Right renal cortex interstitium (tissue), 3 donors: ENCODE data around the gene KCNA10. TPM values are rescaled to one million over a fixed set of nuclear protein-coding genes. Genes with fewer than 3 reads are reported as not detected.
"Not testable (repeated sequence)": the region's sequence is repeated elsewhere in the genome, so short reads cannot be mapped to it uniquely, and the experiment has no call there.

Experiments used
- DNase-seq, 3 donors: peaks; one replicate each; pipeline ENCODE4 v3.0.0-alpha.2; 2013; ENCODE audit warnings: low read depth in 3 of 3, low spot score in 2 of 3
- polyA plus RNA-seq, 3 donors: library from polyadenylated mRNA; unstranded; fragments of 120-200 nt; gene quantifications; one replicate each; pipeline ENCODE4 v1.2.1, GENCODE V29; 2013; ENCODE audit not compliant: insufficient read length in 3 of 3

Gene KCNA10
- polyA plus RNA-seq, 3 donors = not detected

DNA sequence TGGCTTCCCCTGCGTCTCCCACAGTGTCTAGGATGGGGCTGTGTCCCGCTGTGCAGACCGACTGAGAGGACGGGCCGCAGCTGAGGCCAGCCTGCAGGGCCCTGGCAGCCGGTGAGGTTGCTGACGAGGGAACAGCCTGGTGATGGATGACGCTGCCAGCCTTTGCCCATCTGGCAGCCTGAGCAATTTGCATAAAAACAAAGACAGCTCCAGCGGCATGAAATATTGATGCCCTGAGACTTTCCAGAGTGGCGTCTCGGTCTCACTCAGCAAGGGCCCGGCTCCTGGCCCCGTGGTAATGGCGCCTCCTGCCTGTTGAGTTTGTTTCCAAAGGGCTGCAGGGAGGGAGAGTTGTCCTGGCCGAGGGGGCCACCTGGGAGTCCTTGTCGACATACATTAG lies 19.1 kb upstream of the KCNA10 start:
- DNase-seq = no peak

DNA sequence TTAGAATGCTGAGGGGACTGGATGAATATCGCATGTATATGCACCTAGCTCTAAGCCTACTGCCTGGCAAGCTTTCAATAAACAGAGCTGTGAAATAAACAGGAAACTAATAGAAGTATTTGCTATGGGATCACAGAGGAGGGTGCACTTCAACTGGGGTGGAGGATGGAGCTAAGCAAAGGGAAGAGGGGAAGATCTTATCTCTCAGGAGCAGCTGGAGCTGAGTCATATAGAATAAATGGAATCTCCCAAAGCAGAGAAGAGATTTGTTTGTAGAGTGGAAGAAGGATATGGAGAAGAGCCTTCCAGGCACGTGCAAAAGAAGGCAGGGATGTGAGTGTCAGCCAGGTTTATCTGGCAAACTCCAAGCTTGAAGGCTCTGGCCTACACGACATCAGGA lies 17.0 kb upstream of the KCNA10 start:
- no peak for DNase-seq

DNA sequence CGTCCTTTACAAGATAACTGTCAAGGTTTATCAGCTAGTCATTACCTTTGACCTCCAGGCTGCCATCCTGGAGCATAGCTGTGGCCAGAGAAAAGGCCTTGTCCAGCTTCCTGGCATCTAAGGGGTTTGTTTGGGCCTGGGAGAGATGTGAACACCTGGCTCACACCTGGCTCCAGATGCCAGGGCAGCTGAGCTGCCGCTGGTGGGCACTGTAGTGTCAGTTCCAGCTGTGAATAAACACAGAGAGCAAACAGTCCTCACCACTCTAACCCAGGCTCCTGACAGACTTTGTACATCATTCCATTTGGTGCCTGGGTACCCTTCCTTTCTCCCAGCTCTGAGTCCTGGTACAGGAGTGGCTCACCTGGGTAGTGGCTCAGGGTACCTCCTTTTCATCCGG lies 14.3 kb upstream of the KCNA10 start:
- no peak for DNase-seq

DNA sequence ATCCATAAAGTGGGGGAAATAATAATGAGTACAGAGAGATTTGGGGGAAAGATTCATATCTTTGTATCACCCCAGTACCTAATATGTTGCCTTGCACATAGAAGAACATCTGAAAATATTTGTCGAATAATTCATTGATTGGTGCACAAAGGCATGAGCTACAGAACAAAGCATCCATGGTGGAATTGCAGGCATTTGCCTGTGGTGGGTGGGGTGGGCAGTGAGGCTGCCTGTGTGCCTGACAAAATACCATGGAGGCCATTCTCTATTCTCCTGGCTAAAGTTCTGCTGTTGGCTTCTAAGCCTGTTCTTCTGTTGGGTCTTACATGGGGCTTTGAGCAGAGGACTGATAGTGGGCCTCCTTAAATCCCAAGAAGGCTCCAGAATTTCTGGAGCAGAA lies 10.0 kb upstream of the KCNA10 start:
- no peak for DNase-seq

DNA sequence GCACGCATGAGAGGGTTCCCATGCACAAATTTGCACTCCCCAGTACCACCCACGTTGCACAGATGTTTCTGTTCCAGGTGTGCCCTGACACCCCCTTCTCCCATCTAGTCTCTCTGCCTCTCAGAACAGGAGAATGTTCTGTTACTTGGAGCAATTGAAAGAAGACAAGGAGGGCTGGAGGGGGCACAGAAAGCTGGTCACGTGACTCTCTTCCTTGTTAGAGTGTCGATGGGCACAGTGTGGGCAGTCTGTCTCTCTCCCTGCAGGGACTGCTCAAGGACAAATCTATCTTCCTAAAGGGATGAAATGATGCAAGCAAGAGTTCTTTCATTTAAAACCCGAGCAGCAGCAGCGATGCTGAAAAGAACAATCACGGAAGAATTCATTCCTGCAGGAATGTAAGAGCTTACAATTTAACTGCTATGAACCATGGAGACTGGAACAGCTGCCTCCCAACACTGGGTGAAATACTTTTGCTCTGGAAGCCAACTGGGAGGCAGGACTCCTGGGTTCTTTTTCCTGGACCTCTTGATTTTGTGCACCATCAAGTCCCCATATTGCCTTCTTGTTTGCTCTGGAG lies 7.3 kb upstream of the KCNA10 start:
- no peak for DNase-seq

DNA sequence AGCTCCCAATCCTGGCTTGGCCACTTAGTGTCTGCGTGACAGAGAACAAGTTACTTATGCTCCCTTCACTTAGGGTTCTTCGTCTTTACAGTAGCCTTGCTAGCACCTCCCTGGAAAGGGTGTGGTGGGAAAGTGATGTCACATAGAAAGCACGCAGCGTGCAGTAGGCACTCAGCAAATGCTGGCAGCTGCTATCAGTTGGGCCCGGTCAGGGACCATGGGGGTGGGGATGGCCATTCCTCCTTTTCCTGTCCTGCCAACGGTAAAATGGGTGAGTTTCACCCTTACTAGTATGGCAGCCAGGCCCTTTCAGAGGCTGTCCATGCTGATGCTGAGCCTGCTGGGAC lies 6.2 kb upstream of the KCNA10 start:
- no peak for DNase-seq

DNA sequence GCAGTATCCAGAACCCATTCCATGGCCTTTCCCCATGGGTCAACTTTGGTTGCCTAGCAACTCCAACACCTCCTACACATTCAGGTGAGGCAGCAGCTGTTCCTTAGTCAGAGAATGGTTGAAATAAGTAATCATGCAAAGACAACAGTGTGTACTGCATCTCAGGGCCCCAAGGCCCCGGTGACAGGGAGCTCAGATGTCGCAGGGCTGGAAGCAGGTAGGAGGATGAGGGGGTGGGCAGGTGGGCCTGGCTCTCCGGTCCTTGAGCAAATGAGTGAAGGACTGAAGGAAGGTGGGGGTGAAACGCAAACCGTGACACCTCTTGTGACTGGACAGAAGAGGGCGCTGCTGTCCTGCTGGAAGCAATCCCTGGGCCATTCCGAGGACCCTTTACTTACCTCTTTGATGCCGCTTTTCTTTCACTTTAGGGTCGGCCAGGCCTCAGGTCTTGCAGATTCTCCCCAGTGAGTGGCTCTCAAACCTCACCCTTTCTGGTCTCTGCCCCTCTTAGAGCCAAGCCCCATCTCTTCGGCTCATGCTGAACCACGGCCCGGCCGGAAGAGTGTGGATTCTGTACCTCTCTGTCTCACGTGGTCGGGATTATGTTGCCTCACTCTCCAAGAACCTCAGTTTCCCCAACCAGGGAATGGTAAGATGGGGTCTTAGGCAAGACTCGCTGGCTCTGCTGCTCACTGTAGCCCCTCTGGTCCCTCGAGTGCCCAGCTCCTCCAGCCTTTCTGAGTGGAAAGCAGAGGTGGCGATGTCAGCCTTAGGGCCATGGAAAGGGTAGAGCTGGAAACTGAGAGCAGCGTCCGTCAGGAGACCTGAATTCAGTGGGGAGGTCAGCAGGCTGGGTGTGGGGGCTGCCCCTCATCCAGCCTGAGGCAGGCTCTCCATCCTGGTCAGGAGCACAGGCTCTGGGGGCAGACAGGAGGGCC lies 5.6 kb upstream of the KCNA10 start:
- peak in 2 of 3 donors; percentile 16 to 19 for DNase-seq

DNA sequence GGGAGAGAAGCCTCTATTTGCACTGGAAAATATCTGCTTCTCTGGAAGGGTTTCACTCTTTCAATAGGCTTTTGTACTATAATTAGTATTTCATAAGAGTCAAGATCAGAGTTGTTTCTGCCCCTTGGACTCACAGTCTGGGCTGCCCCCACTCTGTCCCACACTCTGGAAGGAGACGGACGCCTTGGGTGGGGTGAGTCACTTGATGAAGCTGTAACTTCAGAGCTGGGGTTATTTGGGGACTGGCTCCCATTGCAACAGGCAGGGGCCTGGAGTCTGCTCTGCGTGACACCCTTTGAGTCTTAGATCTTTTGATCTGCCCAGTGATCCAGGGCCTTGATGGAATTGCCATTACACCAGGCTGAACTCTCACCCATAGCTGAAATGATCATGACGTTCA lies 4.0 kb upstream of the KCNA10 start:
- no peak for DNase-seq

DNA sequence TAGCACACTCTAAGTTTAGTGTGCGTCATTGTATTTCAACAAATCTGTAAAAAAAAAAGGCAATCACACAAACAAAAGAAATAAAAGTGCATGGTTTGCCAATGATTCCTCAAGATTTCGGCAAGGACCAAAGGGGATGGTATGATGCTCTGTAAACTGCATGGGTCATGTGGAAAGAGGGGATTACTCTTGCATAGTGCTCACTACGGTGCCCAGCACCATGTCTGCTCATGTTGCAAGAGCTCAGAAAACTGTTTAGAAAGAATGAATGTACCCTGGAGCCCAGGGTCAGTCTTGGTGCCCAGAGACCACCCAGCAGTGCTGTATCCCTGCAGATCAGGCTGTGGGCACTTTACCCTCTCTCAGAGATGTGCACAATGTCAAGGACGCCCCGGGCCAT lies 3.6 kb upstream of the KCNA10 start:
- no peak for DNase-seq

DNA sequence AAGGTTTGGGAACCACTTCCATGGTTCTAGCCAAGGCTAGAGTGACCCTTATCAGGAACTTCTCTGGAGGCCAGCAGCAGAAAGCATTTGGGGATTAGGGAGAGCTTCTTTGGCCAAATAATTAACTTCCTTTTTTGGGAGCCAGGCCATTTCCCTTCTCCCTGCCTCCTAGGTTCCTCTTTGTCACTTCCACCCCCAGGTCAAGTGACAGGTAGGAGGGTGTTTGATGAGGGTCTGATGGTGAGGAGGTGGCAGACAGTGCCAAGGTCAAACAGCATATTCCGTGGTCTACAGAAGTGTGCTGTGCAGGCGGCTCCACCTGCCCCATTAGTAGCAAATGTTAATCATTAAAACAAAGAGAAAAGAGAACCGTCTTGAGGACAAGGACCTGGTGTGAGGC lies 1.9 kb upstream of the KCNA10 start:
- DNase-seq = no peak

DNA sequence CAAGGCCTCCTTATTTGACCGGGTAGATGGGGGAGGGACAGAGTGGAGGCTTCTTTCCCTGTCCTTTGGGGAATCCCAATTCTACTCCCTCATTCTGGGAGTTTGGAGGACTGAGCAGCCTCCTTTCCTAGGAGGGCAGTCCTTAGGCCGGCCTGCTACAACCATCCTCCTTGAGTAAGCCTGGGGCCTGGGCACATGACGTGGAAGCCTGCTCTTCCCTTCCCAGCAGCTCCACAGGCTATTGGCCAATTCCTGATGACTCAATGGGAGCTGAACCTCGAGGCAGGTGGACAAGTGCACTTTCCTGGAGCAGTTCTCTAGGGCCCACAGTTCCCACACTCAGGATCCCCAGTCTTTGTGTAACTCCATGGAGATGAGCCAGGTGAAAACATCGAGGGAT lies 3.1 kb downstream of the KCNA10 start:
- no peak for DNase-seq

DNA sequence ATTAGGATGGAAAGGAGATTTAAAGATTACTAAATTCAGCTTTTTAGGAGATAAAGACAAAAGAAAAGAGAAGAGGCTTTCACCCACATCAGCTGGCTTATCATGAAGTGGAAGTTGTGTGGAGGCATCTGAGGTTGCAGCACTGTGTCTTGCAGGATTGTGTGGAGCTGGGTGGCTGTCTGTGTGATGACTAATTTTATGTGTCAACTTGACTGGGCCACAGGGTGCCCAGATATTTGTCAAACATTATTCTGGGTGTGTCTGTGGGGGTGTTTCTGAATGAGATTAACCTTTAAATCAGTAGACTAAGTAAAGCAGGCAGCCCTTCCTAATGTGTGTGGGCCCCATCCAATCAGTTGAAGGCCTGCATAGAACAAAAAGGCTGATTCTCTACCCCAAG lies 3.9 kb downstream of the KCNA10 start:
- no peak for DNase-seq

DNA sequence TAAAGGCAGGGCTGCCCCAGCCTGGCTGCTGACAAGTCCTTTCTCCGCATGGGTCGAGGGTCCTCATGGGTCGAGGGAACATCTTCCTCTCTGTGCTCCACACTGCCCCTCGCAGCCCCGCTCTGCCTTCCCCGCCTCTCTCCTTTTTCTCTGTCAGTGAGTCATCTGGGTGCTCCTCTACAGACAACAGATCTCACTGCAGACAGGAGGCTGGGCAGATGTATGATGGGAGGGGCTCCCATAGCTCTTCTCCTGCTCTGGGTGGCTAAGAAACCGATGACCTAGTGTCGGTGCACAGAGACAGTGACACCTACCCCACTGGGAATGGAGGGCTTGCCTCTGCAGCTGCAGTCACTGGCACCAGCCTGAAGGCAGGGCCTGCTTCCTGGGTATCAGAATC lies 5.5 kb downstream of the KCNA10 start:
- DNase-seq = no peak

DNA sequence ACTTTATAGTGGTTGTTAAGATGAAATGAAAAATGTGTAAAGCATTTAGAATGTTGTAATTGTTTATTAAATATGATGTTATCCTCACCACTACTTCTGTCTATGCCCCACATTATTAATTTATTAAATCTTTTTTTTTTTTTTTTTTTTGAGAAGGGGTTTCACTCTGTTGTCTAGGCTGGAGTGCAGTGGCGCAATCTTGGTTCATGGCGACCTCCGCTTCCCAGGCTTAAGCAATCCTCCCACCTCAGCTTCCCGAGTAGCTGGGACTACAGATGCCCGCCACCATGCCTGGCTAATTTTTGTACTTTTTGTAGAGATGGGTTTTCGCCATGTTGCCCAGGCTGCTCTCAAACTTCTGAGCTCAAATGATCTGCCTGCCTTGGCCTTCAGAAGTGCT lies 7.5 kb downstream of the KCNA10 start:
- DNase-seq = no peak

DNA sequence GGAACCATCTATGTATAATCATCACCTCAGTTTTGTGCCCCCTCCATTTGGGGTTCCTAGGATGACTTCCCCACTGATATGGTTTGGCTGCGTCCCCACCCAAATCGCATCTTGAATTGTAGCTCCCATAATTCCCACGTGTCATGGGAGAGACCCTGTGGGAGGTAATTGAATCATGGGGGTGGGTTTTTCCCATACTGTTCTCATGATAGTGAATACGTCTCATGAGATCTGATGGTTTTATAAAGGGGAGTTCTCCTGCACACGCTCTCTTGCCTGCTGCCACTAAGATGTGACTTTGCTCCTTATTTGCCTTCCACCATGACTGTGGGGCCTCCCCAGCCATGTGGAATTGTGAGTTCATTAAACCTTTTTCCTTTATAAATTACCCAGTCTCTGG lies 8.1 kb downstream of the KCNA10 start:
- DNase-seq = not testable (repeated sequence)

DNA sequence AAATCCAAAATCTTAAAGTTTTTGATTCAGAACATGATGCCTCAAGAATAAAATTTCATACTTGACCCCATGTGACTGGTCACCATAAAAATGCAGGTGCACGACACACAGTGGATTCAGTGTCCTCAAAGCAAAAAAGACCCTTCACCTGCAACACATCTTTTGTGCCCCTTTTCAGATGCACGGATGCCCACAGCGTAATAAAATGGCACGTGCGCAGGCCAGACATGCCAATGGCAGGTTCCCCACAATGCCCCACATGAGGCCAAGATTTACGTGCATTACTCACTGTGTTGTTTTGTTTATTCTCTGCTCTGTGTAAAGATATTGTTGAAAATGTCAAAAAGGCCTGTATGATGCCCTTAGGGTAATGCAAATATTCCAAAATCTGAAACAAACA lies 9.3 kb downstream of the KCNA10 start:
- DNase-seq = no peak

DNA sequence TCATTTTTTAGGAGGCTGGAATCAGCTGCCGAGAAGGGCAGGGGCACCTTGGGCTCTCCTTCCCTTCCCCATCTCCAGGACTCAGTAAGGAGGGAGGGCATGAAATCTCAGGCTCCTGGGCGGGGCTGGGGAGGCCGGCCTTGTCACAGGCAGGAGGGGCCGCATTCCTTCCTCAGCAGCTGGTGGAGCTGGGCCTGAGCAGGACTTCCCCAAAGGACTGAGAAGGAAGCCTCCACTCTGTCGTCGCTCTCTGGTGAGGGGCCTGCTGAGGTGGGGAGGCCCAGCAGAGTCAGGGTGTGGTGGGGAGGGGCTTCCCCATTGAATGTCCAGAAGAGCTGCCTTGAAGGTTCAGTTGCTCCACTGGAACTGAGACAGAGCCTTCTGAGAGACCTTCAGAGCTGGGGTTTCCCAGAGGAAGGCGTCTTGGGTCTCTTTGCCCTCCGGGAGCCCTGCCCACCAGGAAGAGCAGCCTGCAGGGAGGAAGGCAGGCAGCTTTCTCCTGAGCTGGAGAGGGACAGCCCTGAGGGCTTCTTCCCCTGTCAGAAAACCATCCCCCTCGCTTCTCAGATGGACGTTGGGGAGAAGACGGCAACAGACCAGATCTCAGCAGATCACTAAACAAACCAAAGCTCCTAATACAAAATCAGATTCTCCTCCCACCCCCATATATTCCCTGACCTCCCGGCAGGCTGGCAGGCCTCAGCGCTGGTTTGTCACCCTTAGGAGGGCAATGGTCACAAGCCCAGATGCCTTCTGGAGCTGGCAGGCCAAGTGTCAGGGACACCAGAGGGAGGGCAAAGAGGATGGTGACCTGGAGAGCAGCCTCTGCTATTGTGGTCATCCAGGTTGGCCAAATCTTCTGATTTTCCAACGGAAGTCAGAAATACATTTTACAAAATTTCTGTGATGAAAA lies 10.7 kb downstream of the KCNA10 start:
- peak in 1 of 3 donors; percentile 24 for DNase-seq

DNA sequence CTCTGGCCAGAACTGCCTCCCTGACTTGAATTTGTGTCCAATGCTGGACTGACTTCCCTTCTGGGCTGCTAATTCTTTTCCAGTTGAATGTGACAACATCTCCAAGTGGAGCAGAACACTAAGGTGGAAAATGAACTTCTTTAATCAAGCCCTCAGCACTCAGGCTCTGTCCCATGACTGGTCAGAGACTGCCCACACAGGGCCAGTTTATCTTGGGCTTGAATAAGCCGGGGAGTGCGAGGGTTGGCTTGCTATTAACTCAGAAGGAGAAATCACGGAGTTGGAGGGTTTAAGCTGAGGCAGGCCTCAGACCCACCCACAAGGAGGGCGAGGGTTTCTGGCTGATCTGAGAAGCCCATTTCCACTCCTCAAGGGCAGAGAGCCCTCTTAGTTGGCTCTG lies 12.4 kb downstream of the KCNA10 start:
- DNase-seq = no peak

DNA sequence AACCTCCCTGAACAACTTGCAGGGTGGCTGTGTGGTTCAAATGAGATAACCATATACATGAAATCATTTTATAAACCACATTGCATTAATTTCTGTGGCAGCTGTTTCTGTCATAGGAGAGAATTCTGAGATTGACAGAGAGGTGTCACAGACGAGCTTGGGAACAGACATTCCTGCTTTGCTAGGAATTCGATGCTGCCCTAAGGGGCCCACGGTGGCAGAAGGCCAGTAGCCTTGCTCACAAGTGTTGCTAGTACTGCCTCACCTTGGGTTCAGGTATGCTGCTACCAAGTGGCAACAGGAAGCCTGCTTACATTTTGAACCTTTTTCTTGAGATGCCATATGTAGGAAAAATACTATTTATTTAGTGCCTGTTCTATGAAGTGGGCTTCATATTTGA lies 13.4 kb downstream of the KCNA10 start:
- no peak for DNase-seq

DNA sequence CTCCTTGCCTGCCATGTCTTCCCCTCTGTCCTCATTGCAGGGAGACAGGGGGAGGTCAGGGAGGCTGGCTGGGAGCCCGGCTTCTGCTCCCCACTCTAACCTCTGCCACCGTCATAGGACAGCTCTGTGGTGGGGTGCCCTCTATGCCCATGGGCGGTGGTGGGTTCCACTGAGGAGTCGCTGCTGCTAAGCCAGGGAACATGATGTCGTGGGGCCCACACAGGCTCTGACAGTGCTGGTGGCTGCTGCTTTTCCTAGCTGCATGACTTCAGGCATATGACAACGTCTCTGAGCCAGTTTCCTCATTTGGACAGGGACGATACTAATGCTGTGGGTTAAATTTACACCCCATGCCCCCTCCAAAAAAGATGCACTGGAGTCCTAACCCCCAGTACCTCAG lies 14.7 kb downstream of the KCNA10 start:
- no peak for DNase-seq

DNA sequence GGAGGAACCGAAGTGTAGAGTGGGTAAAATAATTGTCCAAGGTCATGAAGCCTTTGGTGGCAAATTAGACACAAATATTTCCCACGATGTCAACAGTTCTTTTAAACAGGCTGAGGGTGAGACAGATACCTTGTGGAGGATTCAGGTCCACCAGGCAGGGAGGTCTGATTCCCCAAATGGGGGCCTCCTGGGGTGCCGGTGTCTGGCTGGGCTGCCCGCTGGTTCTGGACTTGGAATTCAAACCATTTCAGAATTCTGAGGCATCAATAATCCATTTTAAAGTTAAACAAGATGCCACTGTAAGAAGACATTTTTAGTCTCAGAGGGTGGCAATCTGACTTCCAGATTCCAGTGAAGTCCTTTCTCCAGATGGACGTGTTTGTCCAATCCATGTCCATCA lies 15.5 kb downstream of the KCNA10 start:
- no peak for DNase-seq
